GM13977 (cell line): ENCODE data around the gene STKLD1.

Experiments used
- DNase-seq: peaks from one replicate; pipeline ENCODE4 v3.0.0; 2012; ENCODE audit warnings: low spot score
- in situ Hi-C: fragments of 300-500 bp; cut with MboI; formaldehyde crosslinking; loops from one replicate; pipeline ENCODE4 v1.12.0; 2022; ENCODE audit warnings: low sequenced_read_pairs, low pct_unique_long_range_greater_than_20kb, mixed read lengths, inconsistent platforms; ENCODE audit not compliant: unreplicated experiment
- TF ChIP-seq, protein P1 (sequence below): IDR thresholded peaks from 2 replicates; pipeline ENCODE4 v1.5.1; 2012; ENCODE audit warnings: mild to moderate bottlenecking, control low read depth; ENCODE audit not compliant: insufficient read depth; ENCODE audit errors: extremely low read depth, missing control alignments

STKLD1 gene

DNA sequence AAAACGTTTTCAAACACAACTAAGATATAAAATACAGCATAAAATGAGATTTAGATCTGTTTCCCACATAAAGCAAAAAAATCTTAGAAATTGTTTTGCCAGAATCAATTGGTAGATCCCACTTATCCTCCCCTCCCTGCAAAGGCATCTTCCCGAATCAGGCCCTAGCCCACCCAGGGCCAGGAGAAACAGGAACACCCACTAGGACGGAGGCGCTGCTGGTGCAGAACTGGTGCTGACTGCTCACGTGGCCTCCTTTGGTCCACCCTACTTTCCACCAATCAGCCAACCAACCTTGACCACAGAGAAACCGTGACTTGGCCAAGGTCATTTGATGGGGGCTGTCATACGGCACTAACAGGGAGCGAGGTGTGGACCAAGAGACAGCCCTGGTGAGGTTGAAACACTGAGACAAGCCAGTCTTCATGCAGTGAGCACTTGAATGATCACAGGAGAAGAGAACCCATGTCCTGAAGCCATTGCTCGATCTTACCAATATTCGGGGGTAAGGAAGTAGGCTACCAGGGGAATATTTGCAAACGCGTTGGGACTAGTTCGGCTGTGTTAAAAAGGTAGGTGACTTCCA lies 14.6 kb upstream of the STKLD1 start:
- in situ Hi-C loops = no loop called here
- TF ChIP-seq, protein P1, sequence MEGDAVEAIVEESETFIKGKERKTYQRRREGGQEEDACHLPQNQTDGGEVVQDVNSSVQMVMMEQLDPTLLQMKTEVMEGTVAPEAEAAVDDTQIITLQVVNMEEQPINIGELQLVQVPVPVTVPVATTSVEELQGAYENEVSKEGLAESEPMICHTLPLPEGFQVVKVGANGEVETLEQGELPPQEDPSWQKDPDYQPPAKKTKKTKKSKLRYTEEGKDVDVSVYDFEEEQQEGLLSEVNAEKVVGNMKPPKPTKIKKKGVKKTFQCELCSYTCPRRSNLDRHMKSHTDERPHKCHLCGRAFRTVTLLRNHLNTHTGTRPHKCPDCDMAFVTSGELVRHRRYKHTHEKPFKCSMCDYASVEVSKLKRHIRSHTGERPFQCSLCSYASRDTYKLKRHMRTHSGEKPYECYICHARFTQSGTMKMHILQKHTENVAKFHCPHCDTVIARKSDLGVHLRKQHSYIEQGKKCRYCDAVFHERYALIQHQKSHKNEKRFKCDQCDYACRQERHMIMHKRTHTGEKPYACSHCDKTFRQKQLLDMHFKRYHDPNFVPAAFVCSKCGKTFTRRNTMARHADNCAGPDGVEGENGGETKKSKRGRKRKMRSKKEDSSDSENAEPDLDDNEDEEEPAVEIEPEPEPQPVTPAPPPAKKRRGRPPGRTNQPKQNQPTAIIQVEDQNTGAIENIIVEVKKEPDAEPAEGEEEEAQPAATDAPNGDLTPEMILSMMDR = no peak
- DNase-seq = no peak

DNA sequence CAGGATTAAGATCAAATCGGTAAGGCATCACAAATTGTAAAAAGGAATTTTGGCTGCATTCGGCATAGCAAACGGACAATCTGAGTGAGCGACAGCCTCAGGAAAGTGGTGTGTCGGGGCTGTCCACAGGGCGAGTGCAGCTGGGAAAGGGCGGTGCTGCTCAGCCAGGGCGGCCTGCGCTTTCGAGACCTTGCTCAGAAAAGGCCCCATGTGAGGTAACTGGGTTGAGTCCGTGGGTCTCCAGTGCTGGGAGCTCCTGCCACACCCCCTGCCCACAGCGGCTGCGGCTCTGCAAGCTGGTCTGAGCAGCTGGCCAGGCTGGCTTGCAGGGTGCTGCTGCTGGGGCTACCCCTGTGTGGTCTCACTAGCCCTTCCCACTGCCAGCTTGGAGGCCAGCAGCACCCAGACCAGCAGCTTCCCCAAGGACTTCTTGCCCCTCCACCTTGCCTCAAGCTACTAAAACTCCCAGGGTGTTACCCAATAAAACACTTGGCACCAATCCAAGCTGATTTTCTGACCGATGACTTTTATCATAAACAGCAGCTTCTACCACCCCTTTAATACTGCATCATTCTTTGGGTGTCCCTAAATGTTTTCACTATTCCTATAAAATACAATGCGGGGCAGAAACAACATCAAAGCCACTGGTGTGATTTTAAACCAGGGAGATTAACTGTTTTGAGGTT lies 13.7 kb upstream of the STKLD1 start:
- in situ Hi-C loops = no loop called here
- no peak for DNase-seq
- TF ChIP-seq, protein P1 = no peak

DNA sequence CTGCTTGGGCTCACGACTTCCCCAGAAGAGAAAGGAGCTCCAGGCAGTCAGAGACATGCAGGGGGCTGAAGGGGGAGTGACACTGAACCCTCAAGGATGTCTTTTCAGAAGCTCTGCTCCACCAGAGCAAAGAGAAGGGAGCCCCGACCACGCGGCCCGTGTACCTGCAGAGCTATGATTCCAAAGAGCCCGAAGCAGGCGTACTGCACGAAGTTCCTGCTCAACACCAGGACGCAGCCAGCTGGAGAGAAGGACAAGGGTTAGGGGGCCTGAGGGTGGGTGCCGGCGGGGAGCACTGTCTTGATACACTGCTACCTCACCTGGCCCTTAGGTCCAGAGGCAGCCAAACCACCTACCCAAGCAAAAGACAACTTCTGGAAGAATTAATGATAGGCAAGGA lies 9.7 kb upstream of the STKLD1 start:
- DNase-seq = no peak
- TF ChIP-seq, protein P1 = no peak
- in situ Hi-C loops = no loop called here

DNA sequence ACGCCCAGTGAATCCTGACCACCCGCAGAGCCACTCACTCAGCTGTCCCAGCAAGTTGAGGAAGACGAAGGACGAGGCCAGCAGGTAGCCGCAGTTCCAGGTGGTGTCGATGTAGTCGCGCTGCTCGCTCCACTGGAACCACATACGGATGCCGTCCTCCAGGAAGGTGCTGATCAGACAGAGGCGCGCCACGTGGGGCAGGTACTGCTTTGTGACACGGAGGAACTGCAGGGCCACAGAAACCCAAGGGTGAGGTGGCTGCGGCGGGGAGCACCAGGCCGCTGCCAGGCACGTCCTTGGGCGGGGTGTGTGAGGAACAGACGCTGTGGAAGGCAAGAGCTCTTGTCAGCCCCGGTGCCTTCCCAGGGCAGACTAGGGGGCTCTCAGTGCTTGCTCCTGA lies 8.9 kb upstream of the STKLD1 start:
- TF ChIP-seq, protein P1 = no peak
- no peak for DNase-seq
- in situ Hi-C loops = no loop called here

DNA sequence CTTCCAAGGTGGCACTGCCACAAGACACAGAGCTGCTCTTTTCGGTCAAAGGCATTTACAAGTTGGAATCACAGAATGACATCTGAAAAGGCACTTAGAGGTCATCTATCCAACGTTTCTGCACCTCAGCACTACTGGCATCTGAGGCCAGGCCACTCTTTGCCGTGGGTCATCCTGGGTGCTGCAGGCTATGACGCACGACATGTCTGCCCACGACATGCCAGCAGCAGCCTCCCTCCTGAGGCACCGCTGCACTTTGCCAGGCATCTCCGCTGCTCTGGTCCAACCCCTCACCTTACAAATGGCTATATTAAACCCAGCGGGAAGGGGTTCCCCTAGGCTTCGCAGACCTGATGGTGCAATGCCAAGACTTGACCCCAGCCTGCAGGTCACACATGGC lies 8.4 kb upstream of the STKLD1 start:
- in situ Hi-C loops = no loop called here
- TF ChIP-seq, protein P1 = no peak
- no peak for DNase-seq

DNA sequence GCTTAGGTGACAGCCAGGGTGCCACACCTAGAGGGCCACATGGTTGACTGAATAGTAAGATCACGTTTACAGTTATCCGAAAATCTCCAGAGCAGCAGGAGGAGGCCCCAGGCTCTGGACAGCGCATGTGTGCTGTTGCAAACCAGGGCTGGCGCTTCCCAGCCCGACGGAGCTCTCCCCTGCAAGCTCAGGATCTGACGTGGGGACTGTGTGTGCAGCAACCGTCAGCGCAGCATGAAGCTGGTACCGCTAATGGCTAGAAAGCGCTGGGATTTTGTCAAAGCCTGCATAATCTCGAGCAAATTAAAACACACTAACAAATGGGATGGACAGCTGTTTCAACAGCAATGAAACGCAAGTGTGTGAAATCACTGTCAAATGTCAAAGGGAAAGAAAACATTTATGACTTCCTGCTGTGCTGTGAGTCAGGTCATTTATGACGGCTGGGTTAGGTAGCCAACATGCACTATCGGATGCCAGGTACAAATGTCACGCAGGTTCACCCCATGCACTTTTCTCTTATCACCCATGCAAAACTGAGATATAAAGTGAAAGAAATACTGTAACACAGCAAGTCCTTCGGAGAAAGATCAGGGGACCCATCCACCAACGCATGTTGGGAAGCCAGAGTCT lies 7.8 kb upstream of the STKLD1 start:
- in situ Hi-C loops = no loop called here
- no peak for DNase-seq
- TF ChIP-seq, protein P1 = no peak
